Activated CD4-positive, alpha-beta T cell treated with anti-CD3 and anti-CD28 coated beads, Interleukin-2, Interleukin-4, amounts not matched to agents 100 ng/mL and 50 ng/mL, durations not matched to agents 16 hours and 8 hours (primary cell): ENCODE results near the gene ST6GALNAC4.

Experiments
- DNase-seq: peaks from one replicate; pipeline ENCODE4 v3.0.0-alpha.2; 2020; ENCODE audit warnings: low spot score

The ST6GALNAC4 gene, protein sequence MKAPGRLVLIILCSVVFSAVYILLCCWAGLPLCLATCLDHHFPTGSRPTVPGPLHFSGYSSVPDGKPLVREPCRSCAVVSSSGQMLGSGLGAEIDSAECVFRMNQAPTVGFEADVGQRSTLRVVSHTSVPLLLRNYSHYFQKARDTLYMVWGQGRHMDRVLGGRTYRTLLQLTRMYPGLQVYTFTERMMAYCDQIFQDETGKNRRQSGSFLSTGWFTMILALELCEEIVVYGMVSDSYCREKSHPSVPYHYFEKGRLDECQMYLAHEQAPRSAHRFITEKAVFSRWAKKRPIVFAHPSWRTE

DNA sequence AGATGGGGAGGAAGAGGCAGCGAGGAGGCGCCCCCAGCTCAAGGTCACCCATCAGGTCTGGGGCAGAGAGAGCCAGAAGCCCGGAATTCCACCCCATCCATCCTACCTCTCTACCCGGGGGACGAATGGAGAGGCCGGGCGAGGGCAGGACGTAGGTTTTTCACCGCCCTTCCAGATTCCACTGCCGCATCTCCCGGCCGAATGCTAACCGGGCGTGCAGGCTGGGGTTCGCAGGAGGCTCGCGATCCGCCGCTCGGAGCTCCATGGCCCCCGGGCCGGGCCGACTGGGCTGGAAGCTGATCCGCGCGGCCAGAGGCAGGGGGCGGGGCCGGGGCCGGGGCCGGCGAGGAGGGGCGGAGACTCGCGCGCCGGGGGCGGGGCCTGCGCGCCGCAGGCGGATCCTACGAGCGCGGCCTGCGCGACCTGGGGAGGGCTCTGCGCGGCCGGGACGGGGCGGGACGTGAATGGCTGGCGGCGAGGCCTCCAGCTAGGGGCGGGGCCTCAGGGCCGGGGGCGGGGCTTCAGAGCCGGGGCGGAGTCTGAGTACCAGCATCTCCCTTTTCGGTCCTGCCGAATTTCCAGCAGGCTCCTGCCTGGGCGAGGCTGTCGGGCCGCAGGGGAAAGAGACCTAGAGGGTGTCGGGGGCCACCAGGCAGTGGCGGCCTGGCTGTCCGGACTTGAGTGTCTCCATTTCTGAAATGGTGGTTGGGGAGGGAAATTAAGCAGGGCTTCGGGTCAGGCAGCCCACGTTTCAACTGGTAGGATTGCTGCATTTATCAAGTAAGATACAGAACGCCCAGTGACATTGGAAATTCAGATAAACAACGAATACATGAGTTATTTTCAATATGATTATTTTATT is at the start of gene ST6GALNAC4:
Gene ST6GALNAC4, minus strand, starts transcription at position 322 of the 862 bp plus-strand sequence. CDS start 622 bp downstream, outside the sequence.
- peak; percentile 95 for DNase-seq

DNA sequence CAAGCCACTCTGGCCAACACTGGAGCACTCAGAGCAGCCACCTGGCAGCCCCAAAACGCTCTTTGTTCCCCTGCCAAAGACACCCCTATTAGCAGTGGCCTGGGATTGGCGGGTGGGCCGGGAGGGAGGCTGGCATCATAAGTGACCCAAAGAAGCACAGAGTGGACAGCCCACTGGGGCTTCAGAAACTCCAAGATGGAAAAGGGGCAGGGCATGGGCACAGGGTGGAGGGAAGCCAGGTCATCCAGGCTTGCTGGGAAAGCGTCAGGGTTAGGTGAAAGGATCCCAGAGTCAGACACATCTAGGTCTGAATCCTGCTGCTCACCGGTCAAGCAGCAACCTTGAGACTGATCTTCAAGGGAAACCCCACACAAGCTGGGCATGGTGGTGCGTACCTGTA is 49.1 kb upstream of the ST6GALNAC4 start:
- DNase-seq = no peak

DNA sequence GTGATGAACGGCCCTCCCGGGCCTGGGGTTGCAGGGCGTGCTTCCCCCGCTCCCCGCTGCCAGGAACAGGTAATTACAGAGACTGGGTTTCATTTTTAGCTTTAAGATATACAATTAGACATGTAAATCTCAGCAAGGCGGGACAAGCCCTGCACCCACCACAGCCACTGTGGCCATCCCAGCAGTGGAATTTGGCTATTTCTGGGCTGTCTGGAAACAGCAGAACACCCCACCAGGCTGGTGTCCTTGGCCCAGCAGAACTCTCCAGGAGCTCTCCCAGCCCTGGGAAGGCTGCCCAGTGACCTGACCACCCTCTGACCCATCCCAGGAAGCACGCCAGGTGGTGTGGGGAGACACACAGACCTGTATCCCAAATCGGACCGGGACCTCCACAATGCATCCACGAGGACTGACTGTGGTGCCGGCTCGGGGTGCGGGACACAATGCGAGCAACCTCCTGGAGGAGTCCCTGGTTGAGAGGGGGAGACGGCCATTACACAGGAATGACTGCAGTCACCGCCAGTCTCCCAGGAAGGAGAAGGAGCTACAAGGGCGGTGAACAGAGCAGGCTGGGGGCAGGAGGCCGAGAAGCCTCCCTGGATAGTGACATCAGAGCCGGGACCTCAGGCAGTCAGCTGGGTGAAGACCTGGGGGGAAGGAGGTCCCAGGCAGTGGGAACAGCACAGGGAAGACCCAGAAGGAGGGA is 46.7 kb upstream of the ST6GALNAC4 start:
- DNase-seq = no peak

DNA sequence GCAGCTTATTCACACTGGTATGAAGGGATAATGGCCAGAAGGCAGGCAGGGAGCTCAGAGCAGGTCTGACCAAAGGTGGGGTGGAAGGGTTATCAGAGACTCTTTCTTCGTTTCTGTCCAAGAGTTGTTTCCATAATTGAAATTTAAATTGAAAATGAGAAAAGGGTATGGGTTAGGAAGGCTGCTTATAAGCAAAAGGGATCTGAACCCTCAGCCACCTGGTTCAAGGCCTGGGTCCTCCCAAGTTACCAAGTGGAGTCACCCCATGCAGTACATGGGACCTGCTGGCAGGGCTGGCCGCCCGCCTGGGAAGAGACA is 46.2 kb upstream of the ST6GALNAC4 start:
- DNase-seq = no peak

DNA sequence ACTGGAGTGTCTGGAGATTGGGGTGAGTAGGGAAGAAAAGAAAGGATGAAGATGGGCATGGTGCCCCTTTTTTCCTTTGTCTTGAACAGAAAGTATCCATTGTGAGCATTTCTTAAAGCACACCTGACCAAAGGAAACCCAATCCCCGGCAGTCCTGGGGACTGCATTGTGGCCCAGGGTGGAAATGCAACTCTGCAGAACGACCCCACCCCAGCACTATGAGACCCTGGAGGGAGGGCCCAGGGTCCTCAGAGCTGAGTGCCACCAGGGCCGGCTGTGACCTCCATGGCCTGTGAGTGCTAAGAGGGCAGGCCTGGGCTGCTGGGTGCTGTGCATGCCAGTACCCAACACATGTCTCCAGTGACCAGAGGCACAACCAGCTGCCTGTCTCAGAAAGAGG is 45.4 kb upstream of the ST6GALNAC4 start:
- DNase-seq = no peak

DNA sequence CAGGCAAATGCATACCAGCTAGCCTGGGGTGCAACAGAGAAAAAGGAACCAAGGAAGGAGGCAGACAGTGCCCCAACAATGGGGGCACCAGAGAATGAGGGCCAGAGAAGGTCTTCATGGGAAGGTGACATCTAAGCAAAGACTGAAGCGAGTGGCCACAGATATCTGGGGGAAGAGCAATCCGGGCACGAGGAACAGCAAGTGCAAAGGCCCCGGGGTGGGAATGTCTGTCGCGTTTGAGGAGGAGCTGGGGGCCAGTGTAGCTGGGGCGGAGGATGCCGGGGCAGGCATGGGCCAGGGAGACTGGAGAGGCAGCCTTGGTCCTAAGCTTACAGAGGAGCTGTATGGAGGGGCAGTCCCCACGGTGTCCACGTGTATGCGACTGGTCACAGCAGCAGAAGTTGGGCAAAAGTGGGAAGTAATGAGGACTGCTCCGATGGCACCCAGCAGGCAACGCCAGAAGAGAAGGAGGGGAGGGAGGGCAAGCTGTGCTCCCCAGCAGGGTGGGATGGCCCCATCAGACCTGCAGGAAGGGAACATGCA is 44.8 kb upstream of the ST6GALNAC4 start:
- no peak for DNase-seq

DNA sequence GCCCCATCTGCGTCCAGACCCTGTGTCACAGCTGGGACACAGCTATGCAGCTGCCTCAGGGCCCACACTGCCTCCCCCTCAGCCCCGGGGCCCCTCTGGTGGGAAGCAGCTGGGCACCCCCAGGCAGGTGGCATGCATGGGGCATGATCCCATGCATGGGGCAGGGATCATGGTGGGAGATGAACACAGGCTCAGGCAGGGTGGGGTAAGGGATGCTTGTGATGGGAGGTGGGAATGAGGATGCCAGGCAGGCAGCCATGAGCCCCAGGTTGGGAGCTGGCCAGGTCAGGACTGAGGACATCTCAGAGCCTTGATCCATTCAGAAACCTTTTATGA is 44.3 kb upstream of the ST6GALNAC4 start:
- no peak for DNase-seq

DNA sequence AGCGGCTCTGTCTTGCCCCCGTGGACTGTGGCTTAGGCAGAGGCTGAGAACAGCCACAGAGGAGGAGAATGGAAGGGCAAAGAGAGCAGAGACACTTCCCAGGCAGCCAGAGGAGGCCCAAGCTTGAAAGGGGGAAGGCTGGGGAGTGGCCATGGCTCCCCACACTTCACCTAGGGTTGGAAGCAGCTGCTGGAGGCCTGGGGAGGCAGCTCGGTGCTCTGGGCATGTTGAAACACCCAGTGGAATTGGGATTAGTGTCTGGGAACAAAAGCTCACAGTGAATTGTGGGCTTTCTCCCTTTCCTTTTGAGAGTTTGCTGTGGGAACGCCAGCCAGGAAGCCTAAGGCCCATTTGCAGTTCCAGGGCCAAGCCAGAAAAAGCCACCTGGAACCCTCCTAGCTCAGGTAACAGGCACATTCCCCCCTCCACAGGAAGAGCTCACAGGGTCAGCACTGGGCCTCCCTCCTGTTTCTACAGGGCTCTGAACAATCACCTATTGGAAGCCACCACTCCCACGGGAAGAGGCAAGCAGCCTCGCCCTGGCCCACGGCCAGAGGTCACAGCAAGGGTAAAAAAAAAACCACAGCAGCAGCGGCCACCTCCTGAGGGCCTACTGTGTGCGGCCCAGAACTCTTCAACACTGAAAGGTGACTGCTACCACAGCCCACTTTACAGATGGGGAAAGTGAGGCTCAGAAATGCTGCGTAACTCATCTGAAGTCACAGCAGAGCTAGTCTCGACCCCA is 43.7 kb upstream of the ST6GALNAC4 start:
- no peak for DNase-seq

DNA sequence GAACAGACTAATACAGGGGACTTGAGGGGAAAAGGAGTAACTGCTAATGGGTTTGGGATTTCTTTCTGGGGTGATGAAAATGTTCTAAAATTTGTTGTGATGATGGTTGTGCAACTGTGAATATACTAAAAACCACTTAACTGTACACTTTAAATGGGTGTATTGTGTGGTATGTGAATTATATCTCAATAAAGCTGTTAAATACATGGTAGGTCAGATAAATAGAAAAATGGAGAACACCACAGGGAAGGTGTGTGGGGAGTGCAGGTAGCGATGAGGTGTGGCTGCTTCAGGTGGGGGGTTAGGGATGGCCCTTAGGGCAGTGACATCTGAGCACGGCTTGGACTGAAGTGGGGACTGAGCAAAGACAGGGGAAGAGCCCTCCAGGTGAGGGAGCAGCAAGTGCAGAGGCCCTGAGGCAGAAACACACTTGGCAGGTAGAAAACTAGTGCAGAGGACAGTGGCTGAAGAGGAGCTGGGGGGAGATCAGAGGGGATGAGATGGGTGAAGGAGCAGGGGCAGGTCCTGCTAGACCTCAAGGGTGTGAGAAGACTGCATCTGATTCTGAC is 43.1 kb upstream of the ST6GALNAC4 start:
- DNase-seq = no peak

DNA sequence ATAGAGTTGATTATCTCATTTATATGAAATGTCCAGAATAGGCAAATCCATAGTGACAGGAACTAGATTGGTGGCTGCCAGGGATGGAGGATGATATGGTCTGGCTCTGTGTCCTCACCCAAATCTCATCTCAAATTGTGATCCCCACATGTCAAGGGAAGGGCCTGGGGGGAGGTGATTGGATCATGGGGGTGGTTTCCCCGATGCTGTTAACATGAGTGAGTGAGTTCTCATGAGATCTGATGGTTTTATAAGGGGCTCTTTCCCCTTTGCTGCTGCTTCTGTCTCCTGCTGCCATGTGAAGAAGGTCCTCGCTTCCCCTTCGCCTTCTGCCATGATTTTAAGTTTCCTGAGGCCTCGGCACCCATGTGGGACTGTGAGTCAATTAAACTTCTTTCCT is 42.6 kb upstream of the ST6GALNAC4 start:
- no peak for DNase-seq

DNA sequence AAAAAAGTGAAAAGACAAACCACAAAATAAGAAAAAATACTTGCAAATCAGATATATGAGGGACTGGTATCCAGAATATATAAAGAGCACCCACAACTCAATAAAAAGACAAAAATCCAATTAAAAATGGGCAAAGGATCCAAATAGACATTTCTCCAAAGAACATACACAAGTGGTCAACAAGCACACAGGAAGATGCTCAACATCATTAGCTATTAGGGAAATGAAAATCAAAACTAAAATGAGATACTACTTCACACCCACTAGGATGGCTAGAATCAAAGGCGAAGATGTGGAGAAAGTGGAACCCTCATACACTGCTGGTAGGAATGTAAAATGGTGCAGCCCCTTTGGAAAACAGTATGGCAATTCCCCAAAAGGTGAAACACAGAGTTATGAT is 41.9 kb upstream of the ST6GALNAC4 start:
- DNase-seq = no peak

DNA sequence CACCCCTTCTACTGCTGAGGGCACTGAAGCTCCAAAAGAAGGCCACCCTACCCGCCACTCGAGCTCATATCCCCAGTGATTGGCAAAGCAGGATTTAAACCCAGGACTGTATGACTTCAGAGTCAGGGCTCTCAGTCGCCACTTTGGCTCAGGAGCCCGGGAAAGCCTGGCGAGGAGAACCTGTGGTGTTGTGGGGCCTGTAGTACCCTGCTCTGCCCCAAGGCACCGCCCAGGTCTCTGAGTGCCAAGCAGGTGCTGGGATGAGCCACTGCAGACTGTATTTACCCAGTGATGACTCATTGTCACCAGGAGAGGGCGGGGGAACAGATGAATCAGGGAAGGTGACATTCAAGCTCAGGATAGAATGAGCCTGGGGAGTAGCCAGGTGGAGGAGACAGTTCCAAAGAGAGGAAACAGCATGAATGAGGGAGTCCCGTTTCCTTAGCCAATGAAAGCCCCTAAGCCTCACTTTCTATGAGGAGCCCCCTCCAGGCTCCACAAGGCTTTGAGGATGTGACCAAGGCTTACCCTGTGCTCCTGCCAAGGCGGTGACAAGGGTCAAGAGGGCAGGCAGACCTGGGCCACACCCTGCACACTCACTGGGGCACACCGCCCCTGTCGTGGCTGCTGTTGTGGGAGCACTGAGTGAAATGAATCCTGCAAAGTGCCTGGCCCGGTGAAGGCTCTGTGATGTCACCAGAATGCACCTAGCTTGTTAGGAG is 38.6 kb upstream of the ST6GALNAC4 start:
- peak; percentile 85 for DNase-seq

DNA sequence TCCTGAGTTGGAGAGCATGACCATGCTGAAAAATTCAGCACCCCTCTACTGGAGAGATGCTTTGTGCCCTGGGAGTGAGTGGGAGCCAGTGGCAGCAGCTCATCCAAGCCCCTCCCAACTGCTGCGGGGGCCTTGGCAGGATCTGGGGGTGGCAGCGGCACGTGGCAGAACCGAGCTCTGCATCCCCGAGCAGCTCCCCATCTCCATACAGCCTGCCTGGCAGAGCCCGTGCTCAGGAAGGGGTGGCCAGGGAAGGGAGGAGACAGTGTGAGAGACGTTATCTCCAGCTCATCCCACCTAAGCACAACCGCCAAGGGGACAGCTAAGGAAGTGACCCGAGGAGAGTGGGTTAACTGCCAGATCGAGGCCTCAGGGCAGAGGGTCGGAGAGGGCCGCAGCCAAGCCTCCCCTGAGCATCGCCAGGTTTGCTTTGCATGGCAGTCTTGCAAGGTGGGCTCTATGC is 38.0 kb upstream of the ST6GALNAC4 start:
- DNase-seq = no peak

DNA sequence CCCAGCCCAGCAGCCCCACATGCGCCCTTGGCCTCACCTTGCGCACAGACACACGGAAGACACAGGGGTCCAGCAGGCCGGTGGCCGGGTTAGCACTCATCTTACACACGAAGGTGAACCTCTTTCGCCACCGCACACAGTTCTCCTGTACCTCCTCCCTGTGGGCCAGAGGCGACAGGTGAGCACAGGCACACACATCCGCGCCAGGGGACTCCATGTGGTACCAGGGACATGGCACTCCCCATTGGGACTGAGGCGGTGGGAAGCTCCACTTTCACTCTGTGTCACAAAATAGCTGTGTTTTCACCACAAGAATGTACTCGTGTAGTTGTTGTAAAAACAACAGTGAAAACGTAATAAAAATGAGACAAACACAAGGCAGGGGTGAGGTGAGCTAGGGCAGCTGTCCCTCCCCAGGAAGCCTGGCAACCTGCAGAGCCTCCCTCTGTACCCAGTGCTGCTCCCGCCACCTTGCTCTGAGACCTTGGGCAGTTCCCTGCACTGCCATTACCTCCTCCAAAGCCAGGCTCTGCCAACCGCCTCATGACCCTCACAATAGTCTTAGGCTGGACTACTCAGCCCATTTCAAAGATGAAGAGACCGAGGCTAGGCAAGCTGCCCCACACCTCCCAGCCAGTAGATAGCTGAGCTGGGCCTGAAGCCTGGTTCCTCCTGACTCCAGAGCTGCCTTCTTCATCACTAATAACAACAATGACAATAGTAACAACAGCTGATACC is 37.1 kb upstream of the ST6GALNAC4 start:
- DNase-seq = no peak

DNA sequence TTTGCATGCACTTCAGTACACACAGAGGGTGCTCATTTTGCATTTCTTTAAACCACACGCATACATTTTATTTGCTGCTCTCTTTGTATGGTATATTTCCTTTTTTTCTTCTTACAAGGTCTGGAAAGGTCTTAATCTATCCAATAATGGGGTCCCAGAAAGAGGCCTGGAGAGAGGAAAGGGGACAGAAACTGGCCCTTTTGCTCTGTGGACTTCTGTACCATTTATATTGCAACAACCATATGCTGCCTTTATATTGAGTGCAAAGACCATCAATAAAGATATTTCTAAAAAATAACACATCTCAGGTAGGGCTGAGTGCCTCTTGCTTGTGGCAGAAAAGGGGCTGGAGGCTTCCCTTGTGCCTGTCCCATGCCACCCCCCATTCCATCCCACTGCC is 36.3 kb upstream of the ST6GALNAC4 start:
- no peak for DNase-seq

DNA sequence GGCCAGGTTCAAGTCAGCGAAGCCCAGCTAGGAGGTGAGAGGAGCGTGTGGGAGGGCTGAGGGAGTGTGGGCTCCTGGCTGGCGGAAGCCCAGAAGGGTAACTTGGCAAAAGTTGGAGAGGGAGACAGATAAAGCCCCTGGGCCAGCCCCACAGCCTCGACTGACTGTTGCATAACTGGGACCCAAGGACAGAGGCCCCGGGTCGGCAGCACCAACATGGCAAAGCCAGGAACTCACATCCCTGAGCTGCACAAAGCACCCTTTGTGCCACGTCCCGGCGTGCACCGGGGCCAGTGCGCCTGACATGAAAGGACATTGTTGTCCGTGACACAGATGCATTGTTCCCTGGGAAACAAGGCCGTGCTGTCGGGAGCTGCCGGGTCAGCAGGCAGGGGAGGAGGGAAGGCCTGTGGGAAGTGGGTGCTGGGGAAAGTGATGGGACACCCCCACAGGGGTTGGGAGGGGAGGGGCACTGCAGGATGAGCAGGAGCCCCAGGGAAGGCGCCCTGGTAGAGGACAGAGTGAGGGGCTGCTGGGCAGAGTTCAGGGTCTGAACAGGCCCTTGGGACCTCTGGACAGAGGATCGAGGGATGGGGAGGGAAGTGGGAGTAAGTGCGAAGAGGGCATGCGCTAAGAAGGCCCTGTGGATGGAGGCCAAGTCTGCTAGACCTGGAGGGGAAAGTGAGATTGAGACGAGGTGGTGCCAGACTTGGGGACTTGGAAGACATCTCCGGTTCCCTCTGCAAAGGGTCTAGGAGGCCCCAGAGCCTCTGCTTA is 33.9 kb upstream of the ST6GALNAC4 start:
- DNase-seq = no peak

DNA sequence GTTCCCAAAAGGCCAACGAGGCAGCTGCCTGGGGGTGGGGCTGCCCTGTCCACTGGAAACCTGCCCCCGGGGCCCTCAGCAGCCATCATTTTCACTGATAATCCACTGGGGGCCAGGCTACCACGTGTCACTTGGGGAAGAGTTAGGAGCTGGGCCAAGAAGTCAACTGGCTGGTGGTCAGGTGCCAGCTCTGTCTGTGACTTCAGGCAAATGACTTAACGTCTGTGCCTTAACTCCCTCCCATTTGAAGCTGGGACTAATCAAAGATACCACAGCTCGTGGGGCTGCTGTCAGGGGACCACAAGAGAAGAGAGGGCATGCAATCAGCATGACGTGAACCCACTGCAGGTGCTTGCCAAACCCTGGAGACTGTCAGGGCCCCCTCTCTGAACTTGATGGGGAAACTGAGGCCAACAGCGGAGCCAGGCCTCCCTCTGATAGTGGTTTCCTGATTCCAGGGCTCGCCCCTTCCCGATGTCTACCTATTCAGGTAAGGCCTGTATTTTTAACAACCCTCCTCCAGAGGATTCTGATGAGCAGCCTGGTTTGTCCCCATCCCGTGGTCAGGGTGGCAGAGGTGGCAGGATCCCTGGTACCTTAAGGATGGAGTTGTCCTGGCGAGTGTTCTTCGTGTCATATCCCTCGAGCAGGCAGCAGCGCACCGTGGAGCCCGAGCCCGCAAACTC is 33.1 kb upstream of the ST6GALNAC4 start:
- no peak for DNase-seq

DNA sequence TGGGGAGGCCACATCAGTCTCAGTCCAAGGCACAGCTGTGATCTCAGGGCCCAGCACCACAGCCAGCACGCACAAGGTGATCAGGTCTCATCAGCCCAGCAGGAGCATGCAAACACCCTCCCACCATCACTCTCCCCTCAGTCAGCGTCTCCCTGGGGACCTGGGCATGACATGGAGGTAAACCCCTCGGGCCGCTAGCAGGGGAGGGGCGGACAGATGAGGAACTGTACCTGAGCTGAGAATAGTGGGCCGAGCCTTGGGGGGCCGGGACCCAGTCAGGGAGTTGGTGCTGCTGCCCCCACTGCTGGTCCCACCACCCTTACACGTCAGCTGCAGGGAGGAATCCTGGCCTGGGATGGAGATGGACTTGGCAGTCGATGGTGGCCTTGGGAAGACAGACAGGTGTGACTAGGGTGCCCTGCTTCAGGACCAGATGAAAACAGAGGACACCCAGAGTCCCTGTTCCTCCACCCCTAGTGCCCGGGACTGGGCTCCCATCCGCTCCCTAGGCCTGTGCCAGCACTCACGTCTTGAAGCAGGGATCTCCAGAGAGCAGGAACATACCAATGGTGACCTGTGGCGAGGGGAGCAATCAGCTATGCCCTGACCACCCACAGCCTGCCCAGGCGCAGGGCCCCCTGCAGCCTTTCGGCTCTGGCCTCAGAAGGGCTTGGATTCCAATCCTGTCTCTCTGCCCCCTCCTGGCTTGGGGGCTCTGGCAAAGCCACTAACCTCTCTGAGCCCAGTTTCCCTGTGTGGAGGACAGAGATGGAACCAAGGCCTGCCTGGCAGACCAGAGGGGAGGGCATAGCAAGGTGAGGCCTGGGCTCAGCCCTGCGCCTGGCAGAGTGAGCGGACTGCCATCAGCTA is 31.2 kb upstream of the ST6GALNAC4 start:
- no peak for DNase-seq
